Gastroesophageal sphincter (tissue), 3 donors: ENCODE measurements around the gene RPP30.

ENCODE experiments used
- EP300 ChIP-seq: sonication (generic); formaldehyde crosslinking; IDR thresholded peaks from one replicate; pipeline ENCODE4 v1.6.1; 2017; ENCODE audit warnings: antibody characterized with exemption, mild to moderate bottlenecking
- POLR2A ChIP-seq, 2 donors: fragments of 450-650 bp; IDR thresholded peaks; one replicate each; pipeline ENCODE4 v1.6.1; 2017; ENCODE audit warnings: antibody characterized with exemption in 2 of 2, mild to moderate bottlenecking in 2 of 2, moderate library complexity in 1 of 2
- POLR2AphosphoS5 ChIP-seq: sonication (generic); formaldehyde crosslinking; IDR thresholded peaks from one replicate; pipeline ENCODE4 v1.6.1; 2017; ENCODE audit warnings: antibody characterized with exemption
- TF ChIP-seq, protein P1 (sequence below), 4 experiments: fragments of 200-600 bp in 2 of 4; fragments of 450-650 bp in 2 of 4; sonication (generic) in 1 of 4; IDR thresholded peaks; one replicate each; pipeline ENCODE4 v1.5.1; 2017 to 2019; ENCODE audit warnings: antibody characterized with exemption in 4 of 4, mild to moderate bottlenecking in 2 of 4, moderate library complexity in 2 of 4

DNA sequence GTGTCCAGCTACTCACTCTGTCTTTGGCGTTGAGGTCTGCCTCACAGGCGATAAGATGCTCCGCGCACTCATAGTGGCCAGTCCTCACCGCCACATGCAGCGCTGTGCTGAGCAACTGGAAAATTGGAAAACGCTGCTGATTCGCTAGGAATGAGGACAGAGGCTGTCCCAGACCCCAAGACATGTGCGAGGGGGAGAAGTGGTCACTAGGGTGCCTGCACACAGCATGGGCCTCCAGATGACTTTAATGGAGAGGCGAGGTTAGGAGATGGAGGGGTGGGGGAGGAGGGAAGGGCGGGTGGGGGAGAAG, 43.9 kb downstream of the RPP30 start:
- TF ChIP-seq, protein P1, sequence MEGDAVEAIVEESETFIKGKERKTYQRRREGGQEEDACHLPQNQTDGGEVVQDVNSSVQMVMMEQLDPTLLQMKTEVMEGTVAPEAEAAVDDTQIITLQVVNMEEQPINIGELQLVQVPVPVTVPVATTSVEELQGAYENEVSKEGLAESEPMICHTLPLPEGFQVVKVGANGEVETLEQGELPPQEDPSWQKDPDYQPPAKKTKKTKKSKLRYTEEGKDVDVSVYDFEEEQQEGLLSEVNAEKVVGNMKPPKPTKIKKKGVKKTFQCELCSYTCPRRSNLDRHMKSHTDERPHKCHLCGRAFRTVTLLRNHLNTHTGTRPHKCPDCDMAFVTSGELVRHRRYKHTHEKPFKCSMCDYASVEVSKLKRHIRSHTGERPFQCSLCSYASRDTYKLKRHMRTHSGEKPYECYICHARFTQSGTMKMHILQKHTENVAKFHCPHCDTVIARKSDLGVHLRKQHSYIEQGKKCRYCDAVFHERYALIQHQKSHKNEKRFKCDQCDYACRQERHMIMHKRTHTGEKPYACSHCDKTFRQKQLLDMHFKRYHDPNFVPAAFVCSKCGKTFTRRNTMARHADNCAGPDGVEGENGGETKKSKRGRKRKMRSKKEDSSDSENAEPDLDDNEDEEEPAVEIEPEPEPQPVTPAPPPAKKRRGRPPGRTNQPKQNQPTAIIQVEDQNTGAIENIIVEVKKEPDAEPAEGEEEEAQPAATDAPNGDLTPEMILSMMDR (IDR thresholded peaks at IDR 0.05) = no peak
- TF ChIP-seq POLR2AphosphoS5 = no peak
- no peak for TF ChIP-seq POLR2A (IDR thresholded peaks at IDR 0.05)
- TF ChIP-seq EP300 = no peak
